ENCODE results near the gene EDAR. TPM values are rescaled to one million over a fixed set of nuclear protein-coding genes. Genes with fewer than 3 reads are reported as not detected.

Gene EDAR
- total RNA-seq, 4 donors from 2014 or later: not detected

DNA sequence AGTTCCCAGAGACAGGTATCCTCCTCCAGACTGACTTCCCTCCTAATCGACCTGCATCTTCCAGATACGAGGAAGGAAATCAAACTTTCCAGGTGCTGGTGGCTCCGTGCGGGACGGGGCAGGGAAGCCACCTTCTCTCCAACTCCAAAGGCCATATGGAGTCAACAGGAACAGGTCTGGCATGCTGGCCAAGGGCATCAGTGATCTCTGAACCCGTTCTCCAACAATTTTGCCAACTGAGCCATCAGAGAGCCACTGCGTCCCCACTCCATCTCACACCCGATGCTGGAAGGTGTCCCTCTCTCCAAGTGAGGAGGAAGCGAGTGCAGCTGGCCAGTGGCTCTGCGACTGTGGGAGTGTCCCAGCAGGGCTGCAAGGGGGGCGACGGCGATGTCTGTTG, 5.4 kb downstream of the EDAR start:
- DNase-seq (no peak), ATAC-seq (no peak)
- no peak overlapping the region for H3K27ac ChIP-seq
- no peak for TF ChIP-seq POLR2A (IDR thresholded peaks at IDR 0.05)
- TF ChIP-seq, protein P1, sequence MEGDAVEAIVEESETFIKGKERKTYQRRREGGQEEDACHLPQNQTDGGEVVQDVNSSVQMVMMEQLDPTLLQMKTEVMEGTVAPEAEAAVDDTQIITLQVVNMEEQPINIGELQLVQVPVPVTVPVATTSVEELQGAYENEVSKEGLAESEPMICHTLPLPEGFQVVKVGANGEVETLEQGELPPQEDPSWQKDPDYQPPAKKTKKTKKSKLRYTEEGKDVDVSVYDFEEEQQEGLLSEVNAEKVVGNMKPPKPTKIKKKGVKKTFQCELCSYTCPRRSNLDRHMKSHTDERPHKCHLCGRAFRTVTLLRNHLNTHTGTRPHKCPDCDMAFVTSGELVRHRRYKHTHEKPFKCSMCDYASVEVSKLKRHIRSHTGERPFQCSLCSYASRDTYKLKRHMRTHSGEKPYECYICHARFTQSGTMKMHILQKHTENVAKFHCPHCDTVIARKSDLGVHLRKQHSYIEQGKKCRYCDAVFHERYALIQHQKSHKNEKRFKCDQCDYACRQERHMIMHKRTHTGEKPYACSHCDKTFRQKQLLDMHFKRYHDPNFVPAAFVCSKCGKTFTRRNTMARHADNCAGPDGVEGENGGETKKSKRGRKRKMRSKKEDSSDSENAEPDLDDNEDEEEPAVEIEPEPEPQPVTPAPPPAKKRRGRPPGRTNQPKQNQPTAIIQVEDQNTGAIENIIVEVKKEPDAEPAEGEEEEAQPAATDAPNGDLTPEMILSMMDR (IDR thresholded peaks at IDR 0.05 in 4 of 5, conservative IDR thresholded peaks at IDR 0.05 in 1 of 5): no peak
- intact Hi-C loops (cut with DNase I; ENCODE audit: low total_unique reads) (no loop called here), in situ Hi-C loops (cut with MboI; ENCODE audit: low sequenced_read_pairs in 4 of 4) (no loop called here)
- H3K4me1 ChIP-seq: no peaks in the 10 kb centered on the region
- no peak overlapping the region for H3K4me3 ChIP-seq
- H3K9me3 ChIP-seq: no peaks in the 10 kb centered on the region
- H3K27me3 ChIP-seq: peaks cover 0 to 5% (median 0%) of the 10 kb centered on the region in 3 donors
- H3K36me3 ChIP-seq: no peaks in the 10 kb centered on the region

DNA sequence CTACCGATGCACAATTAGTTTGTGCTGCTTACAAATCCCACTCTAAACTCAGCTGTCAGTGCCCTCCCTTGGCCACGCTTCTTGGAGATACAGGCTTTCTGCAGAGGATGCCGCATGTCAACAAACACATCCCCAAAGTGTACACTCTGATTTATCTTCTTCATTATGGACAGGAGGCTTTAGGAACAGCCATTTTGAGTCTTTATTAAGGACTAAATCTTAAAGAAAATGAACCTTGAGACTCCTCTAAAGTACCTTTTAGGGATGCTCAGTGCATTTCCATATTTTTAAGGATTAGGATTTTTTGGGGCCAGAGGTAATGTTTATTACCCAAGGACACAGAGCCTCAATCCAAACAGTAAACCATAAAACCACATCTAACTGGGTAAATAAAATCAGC, 6.0 kb downstream of the EDAR start:
- Histone ChIP-seq H3K27ac (no peak overlapping the region), H3K36me3 (no peaks in the 10 kb centered on the region), H3K4me3 (no peak overlapping the region), H3K4me1 (no peaks in the 10 kb centered on the region), H3K27me3 (peaks cover 0 to 5% (median 0%) of the 10 kb centered on the region in 3 donors), H3K9me3 (no peaks in the 10 kb centered on the region)
- ATAC-seq: no peak
- TF ChIP-seq, protein P1 (IDR thresholded peaks at IDR 0.05 in 4 of 5, conservative IDR thresholded peaks at IDR 0.05 in 1 of 5): no peak
- no peak for TF ChIP-seq POLR2A (IDR thresholded peaks at IDR 0.05)
- intact Hi-C loops (cut with DNase I; ENCODE audit: low total_unique reads) (no loop called here), in situ Hi-C loops (cut with MboI; ENCODE audit: low sequenced_read_pairs in 4 of 4) (no loop called here)
- no peak for DNase-seq

DNA sequence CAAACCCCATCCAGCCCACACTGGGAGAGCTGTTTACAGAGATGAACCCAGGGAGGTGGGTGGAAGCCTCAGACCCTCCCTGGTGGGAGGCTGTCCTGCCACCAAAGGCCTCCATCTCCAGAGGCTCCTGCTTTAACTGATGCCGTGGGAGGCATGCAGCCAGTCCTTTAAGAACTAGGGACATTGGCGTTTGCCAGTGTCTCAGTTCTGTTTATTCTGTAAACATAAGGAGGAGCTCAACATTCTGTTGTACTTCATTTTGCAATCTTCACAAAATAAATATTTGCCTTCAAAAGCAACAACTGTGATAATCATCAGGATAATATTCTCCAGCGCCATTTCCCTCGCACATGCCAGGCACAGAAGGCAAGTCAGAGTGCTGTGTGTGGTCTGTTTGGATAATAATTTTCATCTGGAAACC, 6.8 kb downstream of the EDAR start:
- Histone ChIP-seq H3K4me1 (no peaks in the 10 kb centered on the region), H3K36me3 (no peaks in the 10 kb centered on the region), H3K9me3 (no peaks in the 10 kb centered on the region), H3K4me3 (no peak overlapping the region), H3K27ac (no peak overlapping the region), H3K27me3 (no peaks in the 10 kb centered on the region)
- no peak for DNase-seq
- no peak for ATAC-seq
- intact Hi-C loops (cut with DNase I; ENCODE audit: low total_unique reads) (no loop called here), in situ Hi-C loops (cut with MboI; ENCODE audit: low sequenced_read_pairs in 4 of 4) (no loop called here)
- TF ChIP-seq POLR2A (IDR thresholded peaks at IDR 0.05): no peak
- TF ChIP-seq, protein P1 (IDR thresholded peaks at IDR 0.05 in 4 of 5, conservative IDR thresholded peaks at IDR 0.05 in 1 of 5): no peak

DNA sequence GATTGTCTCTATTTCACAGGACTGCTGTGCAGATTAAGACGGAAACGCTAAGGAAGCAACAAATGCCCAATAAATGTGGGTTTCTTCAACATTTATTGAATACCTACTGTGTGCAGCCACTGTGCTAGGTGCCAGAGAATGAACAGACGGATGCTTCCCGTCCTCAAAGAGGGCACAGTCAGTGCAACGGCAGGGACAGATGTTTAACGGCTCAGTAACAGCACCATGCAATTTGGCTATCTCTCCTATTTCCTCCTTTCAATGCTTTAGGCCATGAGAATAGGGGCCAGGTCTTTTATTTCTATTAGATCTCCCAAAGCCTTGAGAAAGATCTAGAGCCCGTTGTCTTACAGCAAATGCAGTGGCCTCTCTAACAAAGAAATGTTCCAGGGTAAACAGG, 7.2 kb downstream of the EDAR start:
- Histone ChIP-seq H3K4me3 (no peak overlapping the region), H3K9me3 (no peaks in the 10 kb centered on the region), H3K36me3 (no peaks in the 10 kb centered on the region), H3K4me1 (no peaks in the 10 kb centered on the region), H3K27me3 (no peaks in the 10 kb centered on the region), H3K27ac (no peak overlapping the region)
- no peak for ATAC-seq
- no peak for DNase-seq
- TF ChIP-seq, protein P1 (IDR thresholded peaks at IDR 0.05 in 4 of 5, conservative IDR thresholded peaks at IDR 0.05 in 1 of 5): no peak
- TF ChIP-seq POLR2A (IDR thresholded peaks at IDR 0.05): no peak
- intact Hi-C loops (cut with DNase I; ENCODE audit: low total_unique reads): no loop called here
- in situ Hi-C loops (cut with MboI; ENCODE audit: low sequenced_read_pairs in 4 of 4): no loop called here

DNA sequence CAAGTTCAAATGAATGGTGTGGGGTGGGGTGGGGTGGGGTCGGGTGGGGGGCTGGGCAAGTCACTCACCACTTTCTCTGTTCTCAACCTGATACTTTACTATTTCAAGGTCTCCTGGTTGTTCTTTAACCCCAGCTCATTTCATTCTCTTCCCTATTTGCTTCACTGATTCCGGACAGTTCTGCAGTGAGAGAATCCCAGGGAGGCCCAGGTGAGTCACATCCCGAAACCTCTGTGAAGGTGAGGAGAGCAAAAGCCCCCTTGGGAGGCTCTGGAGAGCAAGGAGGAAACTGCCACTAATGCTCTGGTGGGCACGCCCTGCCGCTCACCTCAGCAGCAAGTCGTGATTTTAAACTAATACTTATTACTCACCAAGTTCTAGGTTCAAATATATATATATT, 8.9 kb downstream of the EDAR start:
- DNase-seq (no peak), ATAC-seq (no peak)
- no peaks in the 10 kb centered on the region for H3K36me3 ChIP-seq
- no peak overlapping the region for H3K27ac ChIP-seq
- H3K4me1 ChIP-seq: no peaks in the 10 kb centered on the region
- TF ChIP-seq, protein P1 (IDR thresholded peaks at IDR 0.05 in 4 of 5, conservative IDR thresholded peaks at IDR 0.05 in 1 of 5): no peak
- TF ChIP-seq POLR2A (IDR thresholded peaks at IDR 0.05): no peak
- in situ Hi-C loops (cut with MboI; ENCODE audit: low sequenced_read_pairs in 4 of 4): no loop called here
- H3K4me3 ChIP-seq: no peak overlapping the region
- intact Hi-C loops (cut with DNase I; ENCODE audit: low total_unique reads): no loop called here
- no peaks in the 10 kb centered on the region for H3K9me3 ChIP-seq
- no peaks in the 10 kb centered on the region for H3K27me3 ChIP-seq

Measured in gastrocnemius medialis (tissue), 4 donors.